IMR-90 (cell line): ENCODE measurements around the gene HEBP1. TPM values are rescaled to one million over a fixed set of nuclear protein-coding genes. Genes with fewer than 3 reads are reported as not detected.

Source experiments
- ATAC-seq: fragments of 200-7000 bp; cut with Tn5 transposase; 2 replicates; pipeline ENCODE4 v1.9.1; 2020; ENCODE audit warnings: low read depth, mild to moderate bottlenecking, moderate library complexity
- BruUV-seq: library from RNA; stranded (reverse); fragments of 400-500 nt; replicated peaks from 2 replicates; lab custom pipeline; 2021; lab: Mats Ljungman, UMichigan
- CTCF ChIA-PET: fragments of 300-600 bp; formaldehyde crosslinking; extraction: SDS; loops from one replicate; lab custom pipeline; 2021; ENCODE audit warnings: antibody characterized with exemption; lab: Yijun Ruan, JAX
- POLR2A ChIA-PET: fragments of 300-600 bp; sonication (Branson Sonifier 250); formaldehyde crosslinking; loops from one replicate; lab custom pipeline; 2022; ENCODE audit warnings: antibody characterized with exemption; ENCODE audit not compliant: unreplicated experiment; lab: Charles Lee
- DNase-seq: peaks from one replicate; pipeline ENCODE4 v3.0.0; 2013
- H2AFZ ChIP-seq: replicated peaks from 2 replicates; pipeline ENCODE3; 2013; ENCODE audit warnings: low read length, mild to moderate bottlenecking; ENCODE audit not compliant: poor library complexity
- H2AK5ac ChIP-seq: 2 replicates; pipeline ENCODE4 v1.6.1; 2013; ENCODE audit warnings: low read depth, low read length, inconsistent platforms
- H2AK9ac ChIP-seq: replicated peaks from 2 replicates; pipeline ENCODE3; 2013; ENCODE audit warnings: mild to moderate bottlenecking, low read depth, low read length, moderate library complexity; ENCODE audit not compliant: poor library complexity
- H2BK120ac ChIP-seq: 2 replicates; pipeline ENCODE4 v1.6.1; 2013; ENCODE audit warnings: low read depth, low read length, inconsistent platforms
- H2BK15ac ChIP-seq: 3 replicates; pipeline ENCODE4 v1.6.1; 2013; ENCODE audit warnings: low read depth, low read length, inconsistent platforms
- H2BK20ac ChIP-seq: 2 replicates; pipeline ENCODE4 v1.6.1; 2013; ENCODE audit warnings: low read depth, mild to moderate bottlenecking, inconsistent platforms, low read length, moderate library complexity
- H2BK5ac ChIP-seq: 2 replicates; pipeline ENCODE4 v1.6.1; 2013; ENCODE audit warnings: mild to moderate bottlenecking, low read depth, low read length, inconsistent platforms; ENCODE audit not compliant: poor library complexity, severe bottlenecking
- H3K14ac ChIP-seq: replicated peaks from 2 replicates; pipeline ENCODE4 v1.6.1; 2013; ENCODE audit warnings: low read depth, low read length, inconsistent platforms
- H3K18ac ChIP-seq: 2 replicates; pipeline ENCODE4 v1.6.1; 2013; ENCODE audit warnings: low read depth, low read length, control low read depth
- H3K23ac ChIP-seq: 2 replicates; pipeline ENCODE4 v1.6.1; 2013; ENCODE audit warnings: low read depth, low read length, inconsistent platforms
- H3K27ac ChIP-seq: 2 replicates; pipeline ENCODE4 v1.5.1; 2013; ENCODE audit warnings: mild to moderate bottlenecking, control low read depth, low read length; ENCODE audit not compliant: insufficient read depth
- H3K27me3 ChIP-seq: 2 replicates; pipeline ENCODE4 v1.6.1; 2013; ENCODE audit warnings: low read length; ENCODE audit not compliant: control insufficient read depth, insufficient read depth
- H3K36me3 ChIP-seq: 2 replicates; pipeline ENCODE4 v1.6.1; 2013; ENCODE audit warnings: low read length, mixed read lengths; ENCODE audit not compliant: control insufficient read depth, insufficient read depth
- H3K4ac ChIP-seq: 2 replicates; pipeline ENCODE4 v1.6.1; 2013; ENCODE audit warnings: low read depth, low read length, inconsistent platforms
- H3K4me1 ChIP-seq: 2 replicates; pipeline ENCODE4 v1.6.1; 2013; ENCODE audit warnings: low read length, mixed read lengths; ENCODE audit not compliant: control insufficient read depth, insufficient read depth
- H3K4me2 ChIP-seq: 2 replicates; pipeline ENCODE4 v1.6.1; 2013; ENCODE audit warnings: low read depth, mild to moderate bottlenecking, control low read depth, low read length, moderate library complexity
- H3K4me3 ChIP-seq: 2 replicates; pipeline ENCODE4 v1.5.1; 2013; ENCODE audit warnings: low read depth, mild to moderate bottlenecking, control low read depth, low read length, moderate library complexity; ENCODE audit not compliant: insufficient read depth
- H3K56ac ChIP-seq: 2 replicates; pipeline ENCODE4 v1.6.1; 2013; ENCODE audit warnings: low read length, inconsistent platforms; ENCODE audit not compliant: insufficient read depth; ENCODE audit errors: extremely low read depth
- H3K79me1 ChIP-seq, 2 experiments: 2 replicates each; pipeline ENCODE4 v1.6.1; 2013; ENCODE audit warnings: low read length in 2 of 2, inconsistent platforms in 1 of 2, low read depth in 1 of 2
- H3K9ac ChIP-seq: 2 replicates; pipeline ENCODE4 v1.6.1; 2013; ENCODE audit warnings: low read depth, low read length, control low read depth
- H3K9me1 ChIP-seq: 2 replicates; pipeline ENCODE4 v1.6.1; 2013; ENCODE audit warnings: low read length, inconsistent platforms; ENCODE audit not compliant: insufficient read depth
- H3K9me3 ChIP-seq: 2 replicates; pipeline ENCODE4 v1.6.1; 2013; ENCODE audit warnings: low read length; ENCODE audit not compliant: control insufficient read depth, insufficient read depth
- H4K20me1 ChIP-seq: 2 replicates; pipeline ENCODE4 v1.6.1; 2013; ENCODE audit warnings: low read length, inconsistent platforms; ENCODE audit not compliant: insufficient read depth
- H4K5ac ChIP-seq: 2 replicates; pipeline ENCODE4 v1.6.1; 2013; ENCODE audit warnings: mild to moderate bottlenecking, low read depth, low read length, control low read depth
- H4K8ac ChIP-seq, 2 experiments: 2 replicates each; pipeline ENCODE4 v1.6.1; 2013; ENCODE audit warnings: low read depth in 2 of 2, low read length in 2 of 2, control low read depth in 1 of 2, inconsistent platforms in 1 of 2
- H4K91ac ChIP-seq: 2 replicates; pipeline ENCODE4 v1.6.1; 2013; ENCODE audit warnings: low read depth, low read length, inconsistent platforms; ENCODE audit not compliant: insufficient read depth
- BHLHE40 ChIP-seq: fragments of 150-350 bp; IDR thresholded peaks from 2 replicates; pipeline ENCODE4 v1.6.1; 2016; ENCODE audit warnings: mild to moderate bottlenecking, low read depth, low read length
- CEBPB ChIP-seq: IDR thresholded peaks from 2 replicates; pipeline ENCODE4 v1.6.1; 2012; ENCODE audit warnings: low read depth, low read length, improper control_type of control experiment
- CHD1 ChIP-seq: IDR thresholded peaks from 2 replicates; pipeline ENCODE4 v1.6.1; 2012; ENCODE audit warnings: low read depth, low read length, improper control_type of control experiment
- ELK1 ChIP-seq: fragments of 150-350 bp; IDR thresholded peaks from 2 replicates; pipeline ENCODE4 v1.6.1; 2016; ENCODE audit warnings: low read depth, mild to moderate bottlenecking, low read length, moderate library complexity, borderline replicate concordance
- FOS ChIP-seq: fragments of 150-350 bp; IDR thresholded peaks from 2 replicates; pipeline ENCODE4 v1.6.1; 2016; ENCODE audit warnings: low read depth, low read length
- MAFK ChIP-seq: IDR thresholded peaks from 2 replicates; pipeline ENCODE4 v1.6.1; 2012; ENCODE audit warnings: low read depth, low read length, improper control_type of control experiment
- MAZ ChIP-seq: IDR thresholded peaks from 2 replicates; pipeline ENCODE4 v1.6.1; 2012; ENCODE audit warnings: low read depth, mild to moderate bottlenecking, low read length, improper control_type of control experiment, moderate library complexity, borderline replicate concordance
- MXI1 ChIP-seq: IDR thresholded peaks from 2 replicates; pipeline ENCODE4 v1.6.1; 2012; ENCODE audit warnings: low read depth, mild to moderate bottlenecking, low read length, moderate library complexity, borderline replicate concordance
- NFE2L2 ChIP-seq: fragments of 150-350 bp; IDR thresholded peaks from 2 replicates; pipeline ENCODE4 v1.6.1; 2016; ENCODE audit warnings: low read depth, mild to moderate bottlenecking, low read length
- POLR2A ChIP-seq: IDR thresholded peaks from 2 replicates; pipeline ENCODE4 v1.6.1; 2012; ENCODE audit warnings: mild to moderate bottlenecking, low read depth, low read length
- RAD21 ChIP-seq: IDR thresholded peaks from 2 replicates; pipeline ENCODE4 v1.6.1; 2012; ENCODE audit warnings: low read length, improper control_type of control experiment
- RCOR1 ChIP-seq: IDR thresholded peaks from 2 replicates; pipeline ENCODE4 v1.6.1; 2012; ENCODE audit warnings: mild to moderate bottlenecking, low read length, improper control_type of control experiment; ENCODE audit not compliant: insufficient replicate concordance
- RFX5 ChIP-seq: IDR thresholded peaks from 2 replicates; pipeline ENCODE4 v1.8.0; 2012; ENCODE audit warnings: low read depth, mild to moderate bottlenecking, low read length, moderate library complexity
- SMC3 ChIP-seq: fragments of 150-350 bp; IDR thresholded peaks from 2 replicates; pipeline ENCODE4 v1.6.1; 2016; ENCODE audit warnings: low read depth, mild to moderate bottlenecking, antibody characterized with exemption, low read length, moderate library complexity
- WGBS, 2 experiments: methylation state at CpG; one replicate each; pipeline versions ENCODE4 v1.1.5 to v1.1.7; 2013; ENCODE audit warnings: missing lambda C conversion rate in 2 of 2; ENCODE audit not compliant: insufficient read length in 1 of 2; ENCODE audit errors: extremely low coverage in 2 of 2; 5-methylcytosine and 5-hydroxymethylcytosine counted together
- dilution Hi-C: fragments of 300-500 bp; cut with HindIII; formaldehyde crosslinking; loops from one replicate; pipeline ENCODE4 v1.14.3; 2018; ENCODE audit warnings: low sequenced_read_pairs; ENCODE audit not compliant: unreplicated experiment
- in situ Hi-C: fragments of 300-500 bp; cut with MboI; formaldehyde crosslinking; loops from 3 replicates; pipeline ENCODE4 v1.14.3; 2019; ENCODE audit warnings: low sequenced_read_pairs, inconsistent platforms, mixed read lengths
- intact Hi-C: fragments of 100-400 bp; cut with micrococcal nuclease; formaldehyde crosslinking; loops from 2 replicates; pipeline ENCODE4 v1.10.0; 2022
- polyA plus RNA-seq, 3 experiments: library from polyadenylated mRNA; depleted of rRNA; stranded (reverse); fragments of >200 nt; gene quantifications; 2 replicates each; pipeline ENCODE4 v1.2.3, GENCODE V29; 2012; ENCODE audit warnings: low replicate concordance in 1 of 3
- total RNA-seq: library from RNA; depleted of rRNA; stranded (reverse); fragments of >200 nt; gene quantifications from 2 replicates; pipeline ENCODE4 v1.2.3, GENCODE V29; 2012
- TF ChIP-seq, protein P1 (sequence below): conservative IDR thresholded peaks from 2 replicates; pipeline ENCODE4 v1.5.1; 2012; ENCODE audit warnings: mild to moderate bottlenecking, low read depth, low read length, improper control_type of control experiment
- TF ChIP-seq, protein P2 (sequence below): fragments of 150-350 bp; IDR thresholded peaks from 2 replicates; pipeline ENCODE4 v1.6.1; 2017; ENCODE audit warnings: mild to moderate bottlenecking, antibody characterized with exemption, low read length, low read depth

The HEBP1 gene
- total and polyA plus RNA-seq, 2 of the 4 experiments (the other 2 are of a cell fraction): 18.8 to 49.2 TPM

- dilution Hi-C loops: no loop called here
- WGBS, 2 experiments: no CpG with 5 or more reads among the region's 8 CpGs
- CTCF ChIA-PET: interaction anchor here (1.5 kb wide), 1 partner anchor 22 kb away, joined by 4 read pairs; no protein-coding TSS in a partner anchor
Observed at GRCh38 chr12:13045816-13046215, 45.8 kb upstream of the HEBP1 start.

More at GRCh38 chr12:13045816-13046215, 45.8 kb upstream of the HEBP1 start:
- intact Hi-C loops (no loop called here), in situ Hi-C loops (loop anchor here (25.0 kb wide), 1 partner anchor 491 kb away; no protein-coding TSS in a partner anchor)
- H3K18ac ChIP-seq: no peak overlapping the region
- no peaks in the 10 kb centered on the region for H3K36me3 ChIP-seq
- H2AK9ac ChIP-seq: no peak overlapping the region
- ATAC-seq (no peak), DNase-seq (no peak)
- H3K9me1 ChIP-seq: no peaks in the 10 kb centered on the region
- H2BK15ac ChIP-seq: no peak overlapping the region
- no peak overlapping the region for H3K4me3 ChIP-seq
- H3K4ac ChIP-seq: no peak overlapping the region
- no peak overlapping the region for H3K9ac ChIP-seq
- no peak overlapping the region for H4K8ac ChIP-seq
- H3K56ac ChIP-seq: no peak overlapping the region
- peaks cover 2% of the 10 kb centered on the region; the same call in 1 of the 2 replicates for H3K4me1 ChIP-seq
- TF ChIP-seq RCOR1: no peak
- TF ChIP-seq MXI1: no peak
- TF ChIP-seq CHD1: no peak
- TF ChIP-seq, protein P1, sequence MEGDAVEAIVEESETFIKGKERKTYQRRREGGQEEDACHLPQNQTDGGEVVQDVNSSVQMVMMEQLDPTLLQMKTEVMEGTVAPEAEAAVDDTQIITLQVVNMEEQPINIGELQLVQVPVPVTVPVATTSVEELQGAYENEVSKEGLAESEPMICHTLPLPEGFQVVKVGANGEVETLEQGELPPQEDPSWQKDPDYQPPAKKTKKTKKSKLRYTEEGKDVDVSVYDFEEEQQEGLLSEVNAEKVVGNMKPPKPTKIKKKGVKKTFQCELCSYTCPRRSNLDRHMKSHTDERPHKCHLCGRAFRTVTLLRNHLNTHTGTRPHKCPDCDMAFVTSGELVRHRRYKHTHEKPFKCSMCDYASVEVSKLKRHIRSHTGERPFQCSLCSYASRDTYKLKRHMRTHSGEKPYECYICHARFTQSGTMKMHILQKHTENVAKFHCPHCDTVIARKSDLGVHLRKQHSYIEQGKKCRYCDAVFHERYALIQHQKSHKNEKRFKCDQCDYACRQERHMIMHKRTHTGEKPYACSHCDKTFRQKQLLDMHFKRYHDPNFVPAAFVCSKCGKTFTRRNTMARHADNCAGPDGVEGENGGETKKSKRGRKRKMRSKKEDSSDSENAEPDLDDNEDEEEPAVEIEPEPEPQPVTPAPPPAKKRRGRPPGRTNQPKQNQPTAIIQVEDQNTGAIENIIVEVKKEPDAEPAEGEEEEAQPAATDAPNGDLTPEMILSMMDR: no peak
- TF ChIP-seq SMC3: no peak
- no peak for TF ChIP-seq RAD21
- no peak for TF ChIP-seq MAZ
- no peak for TF ChIP-seq MAFK
- TF ChIP-seq POLR2A: no peak
- no peak for TF ChIP-seq BHLHE40
- TF ChIP-seq ELK1: no peak
- no peak for TF ChIP-seq CEBPB
- no peak for TF ChIP-seq FOS
- no peak for TF ChIP-seq NFE2L2
- TF ChIP-seq, protein P2, sequence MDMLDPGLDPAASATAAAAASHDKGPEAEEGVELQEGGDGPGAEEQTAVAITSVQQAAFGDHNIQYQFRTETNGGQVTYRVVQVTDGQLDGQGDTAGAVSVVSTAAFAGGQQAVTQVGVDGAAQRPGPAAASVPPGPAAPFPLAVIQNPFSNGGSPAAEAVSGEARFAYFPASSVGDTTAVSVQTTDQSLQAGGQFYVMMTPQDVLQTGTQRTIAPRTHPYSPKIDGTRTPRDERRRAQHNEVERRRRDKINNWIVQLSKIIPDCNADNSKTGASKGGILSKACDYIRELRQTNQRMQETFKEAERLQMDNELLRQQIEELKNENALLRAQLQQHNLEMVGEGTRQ: no peak
- no peak for TF ChIP-seq RFX5
- no peak overlapping the region for H3K4me2 ChIP-seq
- no peak overlapping the region for H2BK120ac ChIP-seq
- no peaks in the 10 kb centered on the region for H4K20me1 ChIP-seq
- no peak overlapping the region for H2BK20ac ChIP-seq
- no peak overlapping the region for H3K27ac ChIP-seq
- no peak overlapping the region for H2AK5ac ChIP-seq
- H3K14ac ChIP-seq: no peak overlapping the region
- POLR2A ChIA-PET: no interaction called here
- no peak overlapping the region for H2AFZ ChIP-seq
- H4K91ac ChIP-seq: no peak overlapping the region
- no peaks in the 10 kb centered on the region for H3K27me3 ChIP-seq
- no peak overlapping the region for H4K5ac ChIP-seq
- no peaks in the 10 kb centered on the region for H3K9me3 ChIP-seq
- BruUV-seq: no TSS peak
- peaks cover 9 to 11% of the 10 kb centered on the region in 2 experiments; a peak in 3 of 4 replicates for H3K79me1 ChIP-seq
- H2BK5ac ChIP-seq: no peak overlapping the region
- no peak overlapping the region for H3K23ac ChIP-seq
